MM.1S (cell line): ENCODE measurements around the gene RDH13.

Experiments
- EZH2phosphoT487 ChIP-seq: fragments of 300-600 bp; sonication (generic); IDR thresholded peaks from 2 replicates; pipeline ENCODE4 v1.6.1; 2018; ENCODE audit warnings: antibody characterized with exemption, low read length
- TF ChIP-seq, protein P1 (sequence below): fragments of 300-600 bp; sonication (generic); IDR thresholded peaks from 2 replicates; pipeline ENCODE4 v1.5.1; 2016; ENCODE audit warnings: antibody characterized with exemption, low read length, mixed read lengths

DNA sequence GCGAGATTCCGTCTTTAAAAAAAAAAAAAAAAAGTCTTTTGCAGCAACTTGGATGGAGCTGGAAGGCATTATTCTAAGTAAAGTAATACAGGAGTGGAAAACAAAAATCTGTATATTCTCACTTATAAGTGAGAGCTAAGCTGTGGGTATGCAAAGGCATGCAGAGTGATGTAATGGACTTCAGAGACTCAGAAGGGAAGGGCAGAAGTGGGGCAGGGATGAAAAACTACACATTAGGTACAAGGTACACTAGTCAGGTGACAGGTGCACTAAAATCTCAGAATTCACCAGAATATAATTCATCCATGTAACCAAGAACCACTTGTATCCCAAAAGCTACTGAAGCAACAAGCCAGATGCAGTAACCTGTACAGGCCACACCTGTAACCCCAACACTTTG is 26.9 kb downstream of the RDH13 start:
- TF ChIP-seq, protein P1, sequence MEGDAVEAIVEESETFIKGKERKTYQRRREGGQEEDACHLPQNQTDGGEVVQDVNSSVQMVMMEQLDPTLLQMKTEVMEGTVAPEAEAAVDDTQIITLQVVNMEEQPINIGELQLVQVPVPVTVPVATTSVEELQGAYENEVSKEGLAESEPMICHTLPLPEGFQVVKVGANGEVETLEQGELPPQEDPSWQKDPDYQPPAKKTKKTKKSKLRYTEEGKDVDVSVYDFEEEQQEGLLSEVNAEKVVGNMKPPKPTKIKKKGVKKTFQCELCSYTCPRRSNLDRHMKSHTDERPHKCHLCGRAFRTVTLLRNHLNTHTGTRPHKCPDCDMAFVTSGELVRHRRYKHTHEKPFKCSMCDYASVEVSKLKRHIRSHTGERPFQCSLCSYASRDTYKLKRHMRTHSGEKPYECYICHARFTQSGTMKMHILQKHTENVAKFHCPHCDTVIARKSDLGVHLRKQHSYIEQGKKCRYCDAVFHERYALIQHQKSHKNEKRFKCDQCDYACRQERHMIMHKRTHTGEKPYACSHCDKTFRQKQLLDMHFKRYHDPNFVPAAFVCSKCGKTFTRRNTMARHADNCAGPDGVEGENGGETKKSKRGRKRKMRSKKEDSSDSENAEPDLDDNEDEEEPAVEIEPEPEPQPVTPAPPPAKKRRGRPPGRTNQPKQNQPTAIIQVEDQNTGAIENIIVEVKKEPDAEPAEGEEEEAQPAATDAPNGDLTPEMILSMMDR, result no peak
- TF ChIP-seq EZH2phosphoT487, result no peak
